LNCAP (cell line): ENCODE data around the gene CCDC9.
A peak's percentile ranks its signal among the peaks of the same experiment; 100 is the strongest.

ENCODE experiments used
- TF ChIP-seq, protein P1 (sequence below): fragments of 450-650 bp; IDR thresholded peaks from 2 replicates; pipeline ENCODE4 v1.5.1; 2017; ENCODE audit warnings: mild to moderate bottlenecking

The CCDC9 gene

GRCh38 chr19:47283405-47284059 lies 27.2 kb downstream of the CCDC9 start:
- TF ChIP-seq, protein P1, sequence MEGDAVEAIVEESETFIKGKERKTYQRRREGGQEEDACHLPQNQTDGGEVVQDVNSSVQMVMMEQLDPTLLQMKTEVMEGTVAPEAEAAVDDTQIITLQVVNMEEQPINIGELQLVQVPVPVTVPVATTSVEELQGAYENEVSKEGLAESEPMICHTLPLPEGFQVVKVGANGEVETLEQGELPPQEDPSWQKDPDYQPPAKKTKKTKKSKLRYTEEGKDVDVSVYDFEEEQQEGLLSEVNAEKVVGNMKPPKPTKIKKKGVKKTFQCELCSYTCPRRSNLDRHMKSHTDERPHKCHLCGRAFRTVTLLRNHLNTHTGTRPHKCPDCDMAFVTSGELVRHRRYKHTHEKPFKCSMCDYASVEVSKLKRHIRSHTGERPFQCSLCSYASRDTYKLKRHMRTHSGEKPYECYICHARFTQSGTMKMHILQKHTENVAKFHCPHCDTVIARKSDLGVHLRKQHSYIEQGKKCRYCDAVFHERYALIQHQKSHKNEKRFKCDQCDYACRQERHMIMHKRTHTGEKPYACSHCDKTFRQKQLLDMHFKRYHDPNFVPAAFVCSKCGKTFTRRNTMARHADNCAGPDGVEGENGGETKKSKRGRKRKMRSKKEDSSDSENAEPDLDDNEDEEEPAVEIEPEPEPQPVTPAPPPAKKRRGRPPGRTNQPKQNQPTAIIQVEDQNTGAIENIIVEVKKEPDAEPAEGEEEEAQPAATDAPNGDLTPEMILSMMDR, result no peak

DNA sequence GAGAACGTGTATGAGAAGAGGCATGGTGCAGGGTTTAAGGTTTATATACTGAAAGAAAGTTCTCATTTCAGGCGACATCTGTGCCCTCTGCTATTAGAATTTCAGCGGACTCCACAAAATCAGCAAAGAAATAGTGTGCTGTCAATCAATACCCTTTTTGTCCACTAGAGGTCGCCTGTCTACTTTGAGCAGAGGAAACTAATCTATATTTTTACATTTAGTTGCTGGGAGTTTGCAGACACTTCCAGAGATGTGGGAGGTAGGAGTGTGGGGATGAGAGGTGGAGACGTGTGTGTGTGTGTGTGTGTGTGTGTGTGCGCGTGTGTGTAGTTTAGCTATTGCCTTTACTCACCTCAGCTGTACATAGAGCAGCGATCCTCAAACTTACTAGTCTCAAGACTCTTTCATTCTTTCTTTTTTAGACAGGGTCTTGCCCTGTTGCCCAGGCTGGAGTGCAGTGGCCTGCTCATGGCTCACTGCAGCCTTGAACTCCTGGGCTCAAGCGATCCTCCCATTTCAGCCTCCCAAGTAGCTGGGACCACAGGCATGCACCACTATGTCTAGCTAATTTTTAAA lies 28.1 kb downstream of the CCDC9 start:
- TF ChIP-seq, protein P1, result peak; percentile 69

- TF ChIP-seq, protein P1, result peak; percentile 49
Observed at GRCh38 chr19:47296036-47296435, 39.7 kb downstream of the CCDC9 start.

GRCh38 chr19:47302249-47302648 lies 45.9 kb downstream of the CCDC9 start:
- TF ChIP-seq, protein P1, result no peak

GRCh38 chr19:47303966-47304365 lies 47.6 kb downstream of the CCDC9 start:
- TF ChIP-seq, protein P1, result no peak

DNA sequence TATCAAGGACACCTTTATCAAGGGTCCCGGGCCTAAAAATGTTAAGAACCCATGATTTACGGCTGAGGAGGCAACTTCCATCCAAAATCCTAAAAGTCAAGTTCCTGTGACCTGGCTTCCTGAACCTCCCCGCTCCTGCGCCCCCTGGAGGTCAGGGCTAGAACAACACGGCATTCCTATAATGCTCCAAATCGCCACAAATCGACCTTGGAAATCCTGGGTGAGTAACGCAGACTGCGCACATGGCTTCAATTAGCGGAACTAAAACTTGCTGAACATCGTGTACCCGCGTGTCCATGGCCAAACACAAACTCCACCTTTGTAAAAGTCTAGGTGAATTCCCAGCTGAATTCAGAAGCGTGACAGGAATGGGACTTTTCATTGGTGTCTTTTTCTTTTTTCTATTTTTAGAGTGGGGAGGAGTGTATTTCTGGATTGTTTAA lies 49.0 kb downstream of the CCDC9 start:
- TF ChIP-seq, protein P1, result peak; percentile 77

DNA sequence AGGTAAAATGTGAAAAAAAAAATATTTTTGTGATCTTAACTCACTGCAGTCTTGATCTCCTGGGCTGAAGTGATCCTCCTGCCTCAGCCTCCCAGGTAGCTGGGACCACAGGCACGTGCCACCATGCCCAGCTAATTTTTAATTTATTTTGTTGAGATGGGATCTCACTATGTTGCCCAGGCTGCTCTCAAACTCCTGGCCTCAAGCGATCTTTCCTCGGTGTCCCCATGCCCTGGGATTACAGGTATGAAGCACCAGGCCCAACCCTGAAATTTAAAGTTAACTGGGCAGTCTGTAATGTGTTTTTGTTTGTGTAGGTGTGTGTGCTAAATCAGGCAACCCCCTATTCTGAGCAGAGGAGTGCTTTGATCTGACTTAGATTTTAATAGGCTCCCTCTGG lies 50.0 kb downstream of the CCDC9 start:
- TF ChIP-seq, protein P1, result no peak
